Lower leg skin (tissue), 4 donors: ENCODE measurements around the gene BABAM1. TPM values are rescaled to one million over a fixed set of nuclear protein-coding genes. Genes with fewer than 3 reads are reported as not detected.

Experiments
- DNase-seq, 2 donors: peaks; one replicate each; pipeline ENCODE4 v3.0.0-alpha.2; 2019; ENCODE audit warnings: low spot score in 2 of 2
- H3K4me3 ChIP-seq: fragments of 200-600 bp; sonication (generic); 2 replicates; pipeline ENCODE4 v1.5.1; 2017; ENCODE audit warnings: mild to moderate bottlenecking, low read depth; ENCODE audit not compliant: poor library complexity, severe bottlenecking
- POLR2A ChIP-seq, 2 donors: fragments of 450-650 bp; IDR thresholded peaks; one replicate each; pipeline ENCODE4 v1.6.1; 2016 to 2017; ENCODE audit warnings: antibody characterized with exemption in 2 of 2, mild to moderate bottlenecking in 1 of 2, moderate library complexity in 1 of 2
- WGBS, 2 donors: methylation state at CpG; one replicate each; pipeline ENCODE4 v1.1.5; 2018; 5-methylcytosine and 5-hydroxymethylcytosine counted together
- intact Hi-C: fragments of 100-400 bp; cut with DNase I; formaldehyde crosslinking; loops from one replicate; pipeline ENCODE4 v1.15.0; 2023; ENCODE audit warnings: low total_unique reads
- total RNA-seq, 4 donors: library from RNA; depleted of rRNA; stranded (reverse); fragments of >200 nt; gene quantifications; one replicate each; pipeline ENCODE4 v1.1.0, GENCODE V29; 2016
- TF ChIP-seq, protein P1 (sequence below), 3 donors: fragments of 450-650 bp; IDR thresholded peaks; one replicate each; pipeline ENCODE4 v1.5.1; 2016; ENCODE audit warnings: antibody characterized with exemption in 3 of 3, mild to moderate bottlenecking in 3 of 3, moderate library complexity in 2 of 3

Gene BABAM1
- total RNA-seq, 4 donors from 2014 or later: 48.3 to 61.2 (median 59.6) TPM

DNA sequence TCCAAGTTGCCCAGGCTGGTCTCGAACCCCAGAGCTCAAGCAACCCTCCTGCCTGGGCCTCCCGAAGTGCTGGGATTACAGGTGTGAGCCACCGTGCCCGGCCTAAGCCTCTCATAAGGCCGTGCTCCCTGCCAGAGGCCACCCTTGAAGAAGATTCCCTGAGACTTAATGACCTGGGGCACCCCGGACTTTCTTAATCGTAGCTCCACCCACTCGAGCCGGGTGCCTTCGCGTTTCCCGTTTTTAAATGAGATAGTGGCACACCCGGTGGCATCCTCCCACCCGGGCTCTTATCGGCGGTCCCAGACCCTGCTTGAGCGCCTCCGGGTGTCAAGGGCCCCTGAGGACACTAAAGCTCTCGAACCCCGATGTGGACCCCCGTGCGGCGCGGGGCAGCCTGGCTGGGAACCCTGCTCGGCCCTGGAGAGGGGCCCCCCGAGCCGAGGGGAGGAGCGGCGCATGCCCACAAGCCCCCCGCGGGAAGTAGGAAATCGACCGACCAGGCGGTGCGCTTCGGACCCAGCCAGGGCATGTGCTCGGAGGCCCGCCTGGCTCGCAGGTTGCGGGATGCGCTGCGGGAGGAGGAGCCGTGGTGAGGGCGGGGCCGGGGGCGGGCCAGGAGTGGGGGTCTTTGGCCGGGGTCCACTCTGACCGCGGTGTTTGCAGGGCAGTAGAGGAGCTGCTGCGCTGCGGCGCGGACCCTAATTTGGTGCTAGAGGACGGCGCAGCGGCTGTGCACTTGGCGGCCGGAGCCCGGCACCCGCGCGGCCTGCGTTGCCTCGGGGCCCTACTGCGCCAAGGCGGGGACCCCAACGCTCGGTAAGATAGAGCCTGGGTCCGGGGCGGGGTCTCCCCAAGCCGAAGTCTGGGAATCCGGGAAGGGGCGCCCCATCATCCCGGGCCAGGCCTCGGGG lies 14.4 kb downstream of the BABAM1 start, which contains the start of gene ANKLE1:
ANKLE1 (plus strand) TSS at position 511 of the 914 bp plus-strand sequence; CDS start at position 531, 20 bp downstream.
- DNase-seq: no peak
- intact Hi-C loops: loop anchor here (10.0 kb wide), 1 partner anchor 77 kb away; no protein-coding TSS in a partner anchor
- TF ChIP-seq, protein P1, sequence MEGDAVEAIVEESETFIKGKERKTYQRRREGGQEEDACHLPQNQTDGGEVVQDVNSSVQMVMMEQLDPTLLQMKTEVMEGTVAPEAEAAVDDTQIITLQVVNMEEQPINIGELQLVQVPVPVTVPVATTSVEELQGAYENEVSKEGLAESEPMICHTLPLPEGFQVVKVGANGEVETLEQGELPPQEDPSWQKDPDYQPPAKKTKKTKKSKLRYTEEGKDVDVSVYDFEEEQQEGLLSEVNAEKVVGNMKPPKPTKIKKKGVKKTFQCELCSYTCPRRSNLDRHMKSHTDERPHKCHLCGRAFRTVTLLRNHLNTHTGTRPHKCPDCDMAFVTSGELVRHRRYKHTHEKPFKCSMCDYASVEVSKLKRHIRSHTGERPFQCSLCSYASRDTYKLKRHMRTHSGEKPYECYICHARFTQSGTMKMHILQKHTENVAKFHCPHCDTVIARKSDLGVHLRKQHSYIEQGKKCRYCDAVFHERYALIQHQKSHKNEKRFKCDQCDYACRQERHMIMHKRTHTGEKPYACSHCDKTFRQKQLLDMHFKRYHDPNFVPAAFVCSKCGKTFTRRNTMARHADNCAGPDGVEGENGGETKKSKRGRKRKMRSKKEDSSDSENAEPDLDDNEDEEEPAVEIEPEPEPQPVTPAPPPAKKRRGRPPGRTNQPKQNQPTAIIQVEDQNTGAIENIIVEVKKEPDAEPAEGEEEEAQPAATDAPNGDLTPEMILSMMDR (IDR thresholded peaks at IDR 0.05): no peak
- TF ChIP-seq POLR2A (IDR thresholded peaks at IDR 0.05): no peak
- WGBS, 2 donors: 6 to 12% methylated on average over 27 to 49 of the region's 75 CpGs
- no peak within 1 kb of the TSS for H3K4me3 ChIP-seq

DNA sequence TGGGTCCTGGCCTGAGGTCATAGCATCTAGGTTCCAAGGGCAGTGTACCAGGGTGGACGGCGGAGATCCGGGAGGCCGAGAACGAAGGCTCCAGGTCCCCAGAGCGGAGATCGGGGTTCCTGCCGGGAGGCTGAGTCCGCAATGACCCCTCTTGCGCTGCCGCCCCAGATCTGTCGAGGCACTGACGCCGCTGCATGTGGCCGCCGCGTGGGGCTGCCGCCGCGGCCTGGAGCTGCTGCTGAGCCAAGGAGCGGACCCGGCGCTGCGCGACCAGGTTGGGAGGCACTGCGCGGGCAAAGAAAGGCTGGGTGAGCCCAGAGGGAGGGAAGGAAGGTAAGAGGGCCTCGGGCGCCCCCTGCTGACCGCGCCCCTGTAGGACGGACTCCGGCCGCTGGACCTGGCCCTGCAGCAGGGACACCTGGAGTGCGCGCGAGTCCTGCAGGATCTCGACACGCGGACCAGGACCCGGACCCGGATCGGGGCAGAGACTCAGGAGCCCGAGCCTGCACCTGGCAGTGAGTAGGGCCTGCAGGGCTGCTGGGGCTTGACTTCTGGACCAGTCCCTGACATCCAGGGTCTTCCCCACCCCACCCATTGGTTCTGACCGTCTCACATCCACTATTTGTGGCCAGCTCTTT lies 15.4 kb downstream of the BABAM1 start:
- no peak overlapping the region for H3K4me3 ChIP-seq
- 3% methylated on average over 38 to 40 of the region's 45 CpGs for WGBS, 2 donors
- TF ChIP-seq POLR2A (IDR thresholded peaks at IDR 0.05): no peak
- TF ChIP-seq, protein P1 (IDR thresholded peaks at IDR 0.05): peak in 1 of 3 donors; percentile 83
- intact Hi-C loops: loop anchor here (10.0 kb wide), 1 partner anchor 78 kb away; no protein-coding TSS in a partner anchor
- DNase-seq: peak; percentile 58 to 95

DNA sequence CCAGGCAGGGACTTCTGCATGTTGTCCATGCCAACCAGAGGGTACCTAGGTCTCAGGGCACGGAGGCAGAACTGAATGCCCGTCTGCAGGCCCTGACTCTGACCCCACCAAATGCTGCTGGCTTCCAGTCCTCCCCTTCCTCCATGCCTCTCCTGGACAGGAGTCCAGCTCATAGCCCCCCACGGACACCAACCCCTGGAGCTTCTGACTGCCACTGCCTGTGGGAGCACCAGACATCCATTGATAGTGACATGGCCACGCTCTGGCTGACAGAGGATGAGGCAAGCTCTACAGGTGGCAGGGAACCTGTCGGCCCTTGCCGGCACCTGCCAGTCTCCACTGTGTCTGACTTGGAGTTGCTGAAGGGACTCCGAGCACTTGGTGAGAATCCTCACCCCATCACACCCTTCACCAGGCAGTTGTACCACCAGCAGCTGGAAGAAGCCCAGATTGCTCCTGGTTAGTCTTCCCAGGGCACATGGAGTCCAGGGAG lies 16.3 kb downstream of the BABAM1 start:
- WGBS, 2 donors: 88 to 94% methylated on average over 7 of the region's 7 CpGs
- DNase-seq: no peak
- H3K4me3 ChIP-seq: no peak overlapping the region
- intact Hi-C loops: loop anchor here (10.0 kb wide), 1 partner anchor 79 kb away; no protein-coding TSS in a partner anchor
- TF ChIP-seq POLR2A (IDR thresholded peaks at IDR 0.05): no peak
- TF ChIP-seq, protein P1 (IDR thresholded peaks at IDR 0.05): no peak

DNA sequence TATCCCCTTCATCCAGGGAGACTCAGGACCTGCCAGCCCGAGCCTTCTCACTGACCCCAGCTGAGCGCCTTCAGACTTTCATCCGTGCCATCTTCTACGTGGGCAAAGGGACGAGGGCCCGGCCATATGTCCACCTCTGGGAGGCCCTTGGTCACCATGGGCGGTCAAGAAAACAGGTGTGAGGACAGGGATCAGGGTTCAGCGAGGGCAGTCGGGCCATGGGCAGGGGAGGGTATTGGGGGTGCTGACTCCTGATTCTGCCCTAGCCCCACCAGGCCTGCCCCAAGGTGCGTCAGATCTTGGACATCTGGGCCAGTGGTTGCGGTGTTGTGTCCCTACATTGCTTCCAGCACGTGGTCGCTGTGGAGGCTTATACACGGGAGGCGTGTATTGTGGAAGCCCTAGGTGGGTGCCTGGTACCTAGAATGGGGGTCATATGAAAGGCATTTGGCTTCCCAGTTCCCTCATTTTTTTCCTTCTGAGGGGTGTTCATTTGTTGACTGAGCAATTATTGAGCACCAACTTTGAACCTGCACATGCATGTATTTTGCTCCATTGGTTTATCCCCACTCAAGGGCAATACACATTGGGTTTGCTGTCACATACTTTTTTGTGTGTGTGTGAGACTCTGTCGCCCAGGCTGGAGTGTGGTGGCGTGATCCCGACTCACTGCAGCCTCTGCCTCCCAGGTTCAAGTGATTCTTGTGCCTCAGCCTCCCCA lies 18.3 kb downstream of the BABAM1 start:
- 92% methylated on average over 18 of the region's 18 CpGs for WGBS, 2 donors
- intact Hi-C loops: loop anchor here (10.0 kb wide), 1 partner anchor 81 kb away; no protein-coding TSS in a partner anchor

More for the DNA sequence above, 18.3 kb downstream of the BABAM1 start:
- no peak for DNase-seq
- H3K4me3 ChIP-seq: no peak overlapping the region
- TF ChIP-seq, protein P1 (IDR thresholded peaks at IDR 0.05): no peak
- TF ChIP-seq POLR2A (IDR thresholded peaks at IDR 0.05): no peak
